Activated CD4-positive, alpha-beta T cell treated with anti-CD3 and anti-CD28 coated beads, Interleukin-2, amount 50 U/mL, for 48 hours (primary cell): Measurements from ENCODE around the gene RGP1.

Experiments used
- DNase-seq, 2 experiments: peaks; one replicate each; pipeline ENCODE4 v3.0.0-alpha.2; 2020

The RGP1 gene

DNA sequence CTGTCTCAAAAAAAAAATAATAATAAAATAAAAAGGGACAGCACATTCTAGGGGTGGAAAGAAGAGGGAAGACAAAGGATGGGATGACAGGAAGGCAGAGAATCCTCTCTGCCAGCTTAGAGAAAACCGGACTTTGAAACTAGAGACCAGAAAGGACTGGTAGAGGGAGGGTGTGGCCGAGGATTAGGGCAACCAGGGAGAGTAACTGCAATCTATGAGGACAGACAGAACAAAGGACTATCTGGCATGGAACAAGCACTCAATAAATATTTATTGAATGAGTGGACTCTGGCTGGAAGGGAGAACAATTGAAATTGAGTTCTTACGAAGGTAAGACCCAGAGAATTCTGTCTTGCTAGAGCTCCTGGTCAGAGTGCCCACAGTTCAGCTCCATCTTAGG, 2.5 kb upstream of the RGP1 start:
- DNase-seq = no peak

- no peak for DNase-seq
Observed at GRCh38 chr9:35748242-35748857, 737 bp upstream of the RGP1 start.

GRCh38 chr9:35749515-35750255, 598 bp downstream of the RGP1 start:
- DNase-seq = peak; percentile 41 to 60

- DNase-seq = no peak
Observed at GRCh38 chr9:35750256-35750531, 1.1 kb downstream of the RGP1 start.

- no peak for DNase-seq
Observed at GRCh38 chr9:35753466-35753865, 4.4 kb downstream of the RGP1 start.

GRCh38 chr9:35754264-35754663, 5.2 kb downstream of the RGP1 start, which contains the start of gene MSMP:
Gene MSMP, minus strand, starts transcription at chr9:35754276. Its CDS starts 147 bp downstream, at chr9:35754129.
- no peak for DNase-seq

- DNase-seq = no peak
Observed at GRCh38 chr9:35755071-35755470, 6.0 kb downstream of the RGP1 start.

- DNase-seq = peak; percentile 87 to 90
Observed at GRCh38 chr9:35756275-35757225, 7.5 kb downstream of the RGP1 start.

- peak; percentile 59 to 65 for DNase-seq
Observed at GRCh38 chr9:35757226-35757891, 8.3 kb downstream of the RGP1 start.

- no peak for DNase-seq
Observed at GRCh38 chr9:35757892-35758275, 8.8 kb downstream of the RGP1 start.

GRCh38 chr9:35758475-35759050, 9.5 kb downstream of the RGP1 start:
- no peak for DNase-seq

DNA sequence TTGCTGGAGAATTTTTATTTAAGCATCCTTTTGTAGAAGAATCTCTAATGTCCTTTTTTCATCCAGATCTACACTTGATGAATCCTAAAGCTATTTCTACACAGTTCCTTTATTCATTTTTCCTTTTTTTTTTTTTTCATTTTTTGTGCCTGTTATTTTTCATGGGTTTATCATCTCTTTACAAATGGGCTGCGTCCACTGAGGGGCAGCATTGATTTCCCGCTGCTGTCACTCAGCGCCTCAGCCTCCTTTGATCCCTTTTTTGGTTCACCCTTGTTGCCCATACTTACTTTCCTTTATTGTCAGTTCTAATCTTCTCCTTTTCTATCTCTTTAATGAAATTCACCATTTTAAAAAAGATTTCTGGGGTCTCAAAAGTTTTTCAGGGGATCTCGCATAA, 10.7 kb downstream of the RGP1 start:
- no peak for DNase-seq

DNA sequence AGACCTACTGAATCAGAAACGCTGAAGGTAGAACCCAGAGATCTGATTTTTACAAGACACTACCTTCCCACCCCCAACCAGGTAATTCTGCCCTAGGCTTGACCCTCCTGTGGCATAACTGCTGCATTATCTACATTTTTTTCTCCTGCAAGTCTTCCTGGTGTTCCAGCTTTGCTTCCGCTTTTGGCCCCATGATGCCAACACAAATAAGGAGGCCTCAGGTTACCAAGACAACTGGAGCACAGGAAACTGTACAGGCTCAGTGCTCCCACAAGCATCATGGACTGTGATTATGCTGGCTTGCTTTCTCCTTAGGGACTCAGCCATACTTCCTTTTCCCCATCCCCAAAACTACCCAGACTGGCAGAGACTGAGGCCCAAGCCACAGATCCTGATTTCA, 11.6 kb downstream of the RGP1 start:
- DNase-seq = no peak

GRCh38 chr9:35763181-35763580, 14.1 kb downstream of the RGP1 start:
- no peak for DNase-seq

DNA sequence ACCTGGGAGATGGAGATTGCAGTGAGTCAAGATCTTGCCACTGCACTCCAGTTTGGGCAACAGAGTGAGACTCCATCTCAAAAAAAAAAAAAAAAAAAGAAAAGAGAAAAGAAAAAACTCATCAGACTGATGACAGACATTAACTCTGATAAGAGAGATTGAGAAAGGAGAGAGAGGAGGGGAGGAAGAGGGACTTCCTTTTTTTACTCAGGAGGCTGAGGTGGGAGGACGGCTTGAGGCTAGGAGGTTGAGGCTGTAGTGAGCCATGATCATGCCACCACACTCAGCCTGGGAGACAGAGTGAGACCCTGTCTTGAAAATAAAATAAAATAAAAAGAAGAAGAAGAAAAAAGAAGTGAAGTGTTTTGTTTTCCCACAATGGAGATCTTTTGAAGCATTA, 14.7 kb downstream of the RGP1 start:
- DNase-seq = no peak

DNA sequence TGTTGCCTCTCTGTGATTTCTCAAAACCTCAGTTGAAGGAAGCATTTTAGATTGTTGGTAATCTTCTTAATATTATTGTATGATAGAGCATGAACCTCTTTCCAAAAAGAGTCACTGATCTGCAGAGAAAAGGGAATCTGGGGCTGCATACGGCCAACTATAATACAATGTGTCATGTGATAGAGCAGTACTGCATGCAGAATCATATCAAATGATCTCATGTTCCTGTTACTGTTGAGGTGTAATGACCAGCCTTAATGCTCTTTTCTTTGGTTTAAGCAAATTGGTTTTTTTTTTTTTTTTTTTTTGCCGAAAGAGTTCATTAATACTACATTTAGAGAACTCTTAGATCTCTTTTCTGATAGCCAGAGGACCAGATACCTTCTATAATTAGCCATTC, 17.9 kb downstream of the RGP1 start:
- DNase-seq = no peak

GRCh38 chr9:35767458-35767857, 18.4 kb downstream of the RGP1 start:
- DNase-seq = no peak

DNA sequence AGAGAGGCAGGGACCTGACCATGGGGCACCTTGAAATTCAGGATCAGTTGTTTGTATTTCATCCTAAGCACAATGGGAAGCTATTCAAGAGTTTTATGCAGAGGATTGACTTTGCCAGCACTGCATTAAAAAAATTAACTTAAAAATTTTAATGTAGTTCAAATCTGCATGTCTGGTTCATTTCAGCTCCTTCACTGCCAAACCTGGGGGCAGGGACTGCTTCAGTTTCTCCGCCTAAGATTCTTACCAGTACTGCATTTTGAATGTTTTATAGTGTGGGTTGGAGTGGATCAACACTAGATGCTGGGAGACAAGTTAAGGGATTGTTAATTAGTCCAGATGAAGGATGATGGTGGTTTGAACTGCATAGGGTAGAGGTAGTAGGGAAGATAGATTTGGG, 20.7 kb downstream of the RGP1 start:
- DNase-seq = no peak

- no peak for DNase-seq
Observed at GRCh38 chr9:35771075-35771433, 22.0 kb downstream of the RGP1 start.

GRCh38 chr9:35771534-35771933, 22.4 kb downstream of the RGP1 start:
- DNase-seq = no peak

DNA sequence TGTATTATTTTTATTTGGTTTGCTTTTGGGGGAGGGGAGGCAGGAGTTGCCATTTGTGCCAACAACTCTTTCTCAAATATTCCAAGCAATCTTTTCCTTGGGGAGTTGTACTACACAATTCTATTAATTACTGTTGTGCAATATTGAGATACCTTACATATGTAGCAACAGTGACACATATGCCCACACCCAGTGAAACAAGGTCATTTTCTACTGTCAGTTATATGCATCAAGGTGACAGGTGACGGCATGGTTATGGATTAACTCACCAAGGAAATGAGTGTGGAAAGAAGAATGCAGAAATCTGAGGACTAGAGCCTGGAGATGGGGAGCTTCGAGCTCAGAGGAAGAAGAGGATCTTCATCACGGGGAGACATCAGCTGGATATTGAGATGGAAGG, 22.9 kb downstream of the RGP1 start:
- no peak for DNase-seq

DNA sequence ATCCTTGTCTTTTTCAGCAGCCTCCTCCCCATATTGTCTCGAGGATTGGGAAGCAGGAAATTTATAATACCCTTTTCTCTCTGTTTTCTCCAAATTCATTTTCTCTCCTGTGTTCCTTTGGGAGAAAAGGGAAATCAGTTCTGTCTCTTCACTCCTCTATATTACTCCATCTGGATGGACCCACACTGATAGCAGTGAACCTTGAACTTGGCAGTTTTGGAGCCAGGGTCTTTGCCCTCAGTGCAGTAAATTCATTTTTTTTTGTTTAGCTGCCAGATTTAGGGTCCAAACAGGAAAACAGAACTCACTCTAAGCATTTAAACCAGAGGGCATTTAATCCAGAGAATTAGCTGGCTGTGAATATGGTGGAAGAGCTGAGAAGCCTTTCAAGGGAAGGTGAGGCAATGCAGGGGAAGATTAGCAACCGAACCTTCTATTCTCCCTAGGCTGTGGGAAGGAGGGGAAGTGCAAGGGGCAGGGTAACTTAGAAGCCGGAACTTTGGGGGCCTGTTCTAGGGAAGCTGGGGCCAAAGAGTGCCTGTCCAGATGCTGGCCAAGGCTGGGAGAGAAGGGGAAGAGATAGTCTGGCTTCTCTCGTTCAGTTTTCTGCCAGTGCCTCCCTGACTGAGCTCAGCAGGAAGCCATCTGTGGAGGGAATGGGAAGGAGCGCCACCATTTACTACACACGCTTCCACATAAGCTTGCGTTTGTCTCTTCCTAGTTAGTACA, 26.0 kb downstream of the RGP1 start:
- no peak for DNase-seq
